ENCODE measurements around the gene AMH. TPM values are rescaled to one million over a fixed set of nuclear protein-coding genes. Genes with fewer than 3 reads are reported as not detected.

AMH gene
- total RNA-seq, 8 experiments from 2014 or later = 0.36 to 4.1 (median 2.0) TPM

DNA sequence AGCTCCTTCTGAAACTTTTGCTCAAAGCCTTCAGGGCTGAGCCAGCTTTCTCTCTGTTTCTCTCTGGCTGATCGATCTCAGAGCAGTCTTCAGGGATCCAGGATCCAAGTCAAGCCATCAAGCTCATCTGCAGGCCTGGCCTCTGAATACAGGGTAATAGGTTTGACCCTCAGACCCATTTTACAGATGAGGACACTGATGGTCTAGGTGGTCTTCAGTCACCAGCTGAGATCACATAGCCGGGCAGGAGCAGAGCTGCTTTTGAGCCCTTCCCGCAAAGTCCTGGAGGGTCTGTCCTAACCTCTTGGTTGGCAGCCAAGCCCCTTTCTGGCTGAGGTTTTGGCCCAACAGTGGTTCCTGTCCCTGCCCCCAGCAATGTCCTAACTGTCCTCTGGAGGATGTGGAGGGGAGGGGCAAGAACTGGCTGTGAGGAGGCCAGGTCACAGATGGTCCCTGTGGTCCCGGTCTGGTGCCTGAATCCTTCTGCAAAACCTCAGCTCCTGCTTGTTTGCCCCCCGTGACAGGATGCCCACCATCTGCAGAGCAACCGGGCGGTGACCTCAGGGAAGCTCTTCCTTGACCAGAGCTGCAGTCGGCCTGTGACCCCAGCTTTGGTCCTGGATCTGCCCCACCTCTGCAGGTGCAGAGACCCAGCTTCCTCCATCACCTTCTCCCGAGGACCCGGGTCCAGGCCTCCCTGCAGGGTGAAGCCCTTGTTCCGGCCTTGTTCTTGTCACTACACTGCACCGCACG, 38.6 kb downstream of the AMH start:
- ATAC-seq (replicated peaks in 6 of 8) = no peak
- in situ Hi-C loops (cut with MboI; ENCODE audit: low pct_unique_long_range_greater_than_20kb in 2 of 9, low sequenced_read_pairs in 9 of 9, unreplicated experiment in 9 of 9) = loop anchor here in 2 of 9 experiments (25.0 kb wide), 1 partner anchor 100 kb away; no protein-coding TSS in a partner anchor
- peaks cover 12 to 16% of the 10 kb centered on the region in 2 donors for H3K4me1 ChIP-seq (replicated peaks in 1 of 2)

DNA sequence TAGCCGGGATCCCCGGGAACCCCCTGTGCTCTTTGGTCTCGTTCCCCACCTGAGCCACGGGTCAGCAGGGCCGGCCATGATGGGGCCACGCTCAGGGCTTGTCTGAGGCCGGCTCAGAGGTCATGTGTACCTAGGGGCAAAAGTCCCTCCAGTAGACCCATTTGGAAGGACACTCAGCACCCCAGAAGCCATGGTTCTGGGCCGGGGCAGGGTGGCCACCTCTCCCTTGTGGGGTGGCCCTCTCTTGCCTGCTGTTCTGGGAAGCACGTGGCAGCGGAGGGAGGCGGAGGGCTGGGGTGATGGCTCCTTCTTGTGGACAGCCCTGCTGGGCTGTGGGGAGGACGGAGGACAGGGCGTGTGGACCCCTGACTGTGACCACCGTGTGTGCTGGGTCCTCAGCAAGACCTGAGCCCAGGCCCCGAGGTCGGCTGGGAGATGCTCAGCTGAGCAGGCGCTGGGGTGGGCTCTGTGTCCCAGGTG, 39.3 kb downstream of the AMH start:
- Histone ChIP-seq H3K27ac (no peak overlapping the region), H3K4me3 (no peak overlapping the region), H3K4me1 (replicated peaks in 1 of 2) (peaks cover 12 to 16% of the 10 kb centered on the region in 2 donors)
- ATAC-seq (replicated peaks in 6 of 8) = no peak
- in situ Hi-C loops (cut with MboI; ENCODE audit: low pct_unique_long_range_greater_than_20kb in 2 of 9, low sequenced_read_pairs in 9 of 9, unreplicated experiment in 9 of 9) = loop anchor here in 2 of 9 experiments (25.0 kb wide), 1 partner anchor 99 kb away; no protein-coding TSS in a partner anchor
- 60 to 100% (median 67%) methylated on average over 1 to 9 of the region's 17 CpGs; no CpG with 5 or more reads in 5 of the 10 experiments for WGBS, 10 experiments

More for the DNA sequence above, 38.6 kb downstream of the AMH start:
- H3K4me3 ChIP-seq = no peak overlapping the region
- WGBS, 10 experiments = 40 to 100% (median 57%) methylated on average over 1 to 6 of the region's 13 CpGs; no CpG with 5 or more reads in 3 of the 10 experiments
- no peak overlapping the region for H3K27ac ChIP-seq

DNA sequence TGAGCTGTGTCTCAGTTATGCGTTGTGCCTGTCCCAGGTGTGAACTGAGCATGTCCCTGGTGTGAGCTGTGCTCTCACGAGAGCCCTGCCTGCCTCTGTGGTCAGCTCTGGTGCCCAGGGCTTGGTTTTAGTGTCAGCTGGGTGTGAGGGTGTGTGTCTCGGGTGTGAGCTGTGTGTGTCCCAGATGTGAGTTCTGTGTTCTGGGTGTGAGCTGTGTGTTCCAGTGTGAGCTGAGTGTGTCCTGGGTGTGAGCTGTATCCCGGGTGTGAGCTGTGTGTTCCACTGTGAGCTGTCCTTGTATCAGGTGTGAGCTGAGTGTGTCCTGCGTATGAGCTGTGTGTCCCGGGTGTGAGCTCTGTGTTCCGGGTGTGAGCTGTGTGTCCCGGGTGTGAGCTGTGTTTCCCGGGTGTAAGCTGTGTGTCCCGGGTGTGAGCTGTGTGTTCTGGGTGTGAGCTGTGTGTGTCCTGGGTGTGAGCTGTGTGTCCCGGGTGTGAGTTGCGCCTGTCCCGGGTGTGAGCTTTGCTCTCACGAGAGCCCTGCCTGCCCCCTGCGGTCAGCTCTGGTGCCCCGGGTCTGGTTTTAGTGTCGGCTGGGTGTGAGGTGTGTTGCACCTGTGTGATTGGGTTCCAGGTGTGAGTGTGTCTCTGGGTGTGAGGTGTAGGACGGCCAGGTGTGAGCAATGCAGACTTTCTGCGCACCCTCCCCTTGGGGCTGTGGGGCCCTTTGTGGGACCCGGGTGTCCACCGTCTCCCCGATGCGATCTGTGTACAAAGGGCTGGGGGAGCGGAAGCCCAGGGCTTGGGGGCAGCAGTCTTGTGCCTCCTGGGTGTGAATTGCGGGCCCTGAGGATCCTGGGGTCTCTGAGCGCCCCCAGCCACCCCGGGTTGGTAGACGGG, 39.9 kb downstream of the AMH start:
- 47 to 90% (median 64%) methylated on average over 3 to 6 of the region's 28 CpGs; no CpG with 5 or more reads in 4 of the 10 experiments for WGBS, 10 experiments
- H3K4me1 ChIP-seq (replicated peaks in 1 of 2) = peaks cover 12 to 16% of the 10 kb centered on the region in 2 donors
- ATAC-seq (replicated peaks in 6 of 8) = no peak
- in situ Hi-C loops (cut with MboI; ENCODE audit: low pct_unique_long_range_greater_than_20kb in 2 of 9, low sequenced_read_pairs in 9 of 9, unreplicated experiment in 9 of 9) = loop anchor here in 2 of 9 experiments (25.0 kb wide), 1 partner anchor 98 kb away; no protein-coding TSS in a partner anchor
- H3K4me3 ChIP-seq = peak overlapping the region in 1 of 5 donors; percentile 36
- no peak overlapping the region for H3K27ac ChIP-seq

DNA sequence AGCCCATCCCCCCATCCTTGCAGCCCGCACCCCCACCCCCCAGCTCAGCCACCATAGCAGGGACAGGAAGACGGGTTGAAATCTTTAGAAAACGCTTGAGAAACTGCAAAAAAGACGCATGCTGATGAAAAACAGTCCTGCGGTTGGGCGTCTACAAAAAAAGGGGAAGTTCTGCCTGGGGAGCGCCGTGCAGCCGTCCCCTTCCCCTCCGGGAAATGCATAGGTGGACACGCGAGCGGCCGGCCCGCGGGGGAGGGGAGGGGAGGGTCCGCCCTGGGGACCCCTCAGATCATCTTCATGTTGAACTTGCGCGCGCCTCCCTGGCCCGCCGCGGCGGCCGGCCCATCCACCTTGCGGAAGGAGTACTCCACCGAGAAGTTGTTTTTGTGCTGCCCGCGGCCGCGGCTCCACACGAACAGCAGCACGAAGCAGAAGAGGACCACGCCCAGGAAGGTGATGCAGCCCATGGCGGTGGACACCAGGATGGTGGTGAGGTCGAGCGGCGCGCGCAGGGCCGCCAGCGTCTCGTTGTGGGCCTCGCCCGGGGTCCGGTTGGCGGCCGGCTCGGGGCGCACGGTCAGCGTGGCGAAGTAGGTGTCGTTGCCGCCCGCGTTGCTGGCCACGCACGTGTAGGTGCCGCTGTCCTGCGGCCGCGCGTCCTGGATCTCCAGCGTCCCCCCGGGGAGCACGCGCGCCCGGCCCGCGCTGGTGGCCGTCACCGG, 40.8 kb downstream of the AMH start:
- Histone ChIP-seq H3K4me3 (peak overlapping the region in 2 of 5 donors; percentile 12 to 36), H3K27ac (no peak overlapping the region), H3K4me1 (replicated peaks in 1 of 2) (peaks cover 17 to 23% of the 10 kb centered on the region in 2 donors)
- WGBS, 10 experiments = 0 to 16% (median 5%) methylated on average over 2 to 10 of the region's 74 CpGs; no CpG with 5 or more reads in 7 of the 10 experiments
- in situ Hi-C loops (cut with MboI; ENCODE audit: low pct_unique_long_range_greater_than_20kb in 2 of 9, low sequenced_read_pairs in 9 of 9, unreplicated experiment in 9 of 9) = loop anchor here in 2 of 9 experiments (25.0 kb wide), 1 partner anchor 97 kb away; no protein-coding TSS in a partner anchor
- ATAC-seq (replicated peaks in 6 of 8) = peak in 3 of 8 experiments; percentile 22 to 54 (median 42)

DNA sequence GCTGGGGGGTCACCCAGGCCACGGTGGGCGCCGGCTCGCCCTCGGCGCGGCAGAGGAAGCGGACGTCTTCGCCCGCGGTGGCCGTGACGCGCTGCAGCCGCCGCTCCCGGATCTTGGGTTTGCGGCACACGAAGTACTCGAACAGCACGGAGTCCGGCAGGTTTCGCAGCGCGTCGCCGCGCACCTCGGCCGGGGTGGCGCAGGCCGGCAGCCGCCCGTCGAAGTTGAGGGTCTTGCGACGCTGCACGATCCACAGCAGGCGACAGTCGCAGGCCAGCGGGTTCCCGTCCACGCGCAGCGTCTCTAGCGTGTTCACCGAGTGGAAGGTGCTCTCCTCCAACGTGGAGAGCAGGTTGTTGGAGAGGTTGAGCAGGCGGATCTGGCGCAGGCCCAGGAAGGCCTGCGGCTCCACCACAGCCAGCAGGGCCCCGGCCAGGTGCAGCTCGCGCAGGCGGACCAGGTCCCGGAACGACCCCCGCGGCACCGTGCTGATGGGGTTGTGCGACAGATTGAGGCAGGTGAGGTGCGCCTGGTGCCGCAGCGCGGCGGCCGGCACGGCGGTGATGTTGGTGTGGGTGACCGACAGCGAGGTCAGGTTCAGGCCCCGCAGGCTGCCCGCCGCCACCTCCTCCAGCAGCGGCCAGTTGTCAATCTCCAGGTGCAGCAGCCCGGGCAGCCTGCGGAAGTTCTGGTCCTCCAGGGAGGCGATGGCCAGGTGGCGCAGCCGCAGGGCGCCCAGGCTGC, 41.5 kb downstream of the AMH start:
- H3K4me1 ChIP-seq (replicated peaks in 1 of 2) = peaks cover 24 to 30% of the 10 kb centered on the region in 2 donors
- no peak overlapping the region for H3K27ac ChIP-seq
- H3K4me3 ChIP-seq = peak overlapping the region in 4 of 5 donors; percentile 25 to 36 (median 34)
- in situ Hi-C loops (cut with MboI; ENCODE audit: low pct_unique_long_range_greater_than_20kb in 2 of 9, low sequenced_read_pairs in 9 of 9, unreplicated experiment in 9 of 9) = loop anchor here in 2 of 9 experiments (25.0 kb wide), 1 partner anchor 97 kb away; no protein-coding TSS in a partner anchor
- no peak for ATAC-seq (replicated peaks in 6 of 8)
- WGBS, 10 experiments = 0 to 11% (median 6%) methylated on average over 8 to 30 of the region's 82 CpGs; no CpG with 5 or more reads in 6 of the 10 experiments

DNA sequence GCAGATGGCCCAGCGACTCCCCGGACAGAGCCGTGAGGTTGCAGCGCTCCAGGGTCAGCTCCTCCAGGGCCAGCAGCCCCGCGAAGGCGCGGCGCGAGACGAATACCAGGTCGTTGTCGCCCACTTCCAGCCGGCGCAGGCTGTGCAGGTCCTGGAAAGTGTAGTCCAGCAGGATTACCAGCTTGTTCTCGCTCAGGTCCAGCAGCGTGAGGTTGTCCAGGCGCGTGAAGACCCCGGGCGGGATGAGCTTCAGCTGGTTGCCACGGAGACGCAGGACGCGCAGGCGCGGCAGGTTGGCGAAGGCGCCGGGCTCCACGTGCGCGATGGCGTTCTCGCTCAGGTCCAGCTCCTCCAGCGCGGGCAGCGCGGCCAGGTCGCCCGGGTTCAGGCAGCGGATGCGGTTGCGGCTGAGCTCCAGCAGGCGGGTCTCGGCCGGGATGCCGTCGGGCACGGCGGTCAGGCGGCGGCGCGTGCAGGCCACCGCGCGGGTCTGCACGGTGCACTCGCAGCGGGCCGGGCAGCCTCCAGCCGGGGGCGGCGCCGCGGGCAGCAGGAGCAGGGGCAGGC, 42.1 kb downstream of the AMH start:
- Histone ChIP-seq H3K27ac (no peak overlapping the region), H3K4me3 (peak overlapping the region; percentile 8 to 36 (median 34)), H3K4me1 (replicated peaks in 1 of 2) (peaks cover 25 to 33% of the 10 kb centered on the region in 2 donors)
- no CpG with 5 or more reads among the region's 67 CpGs for WGBS, 10 experiments
- in situ Hi-C loops (cut with MboI; ENCODE audit: low pct_unique_long_range_greater_than_20kb in 2 of 9, low sequenced_read_pairs in 9 of 9, unreplicated experiment in 9 of 9) = loop anchor here in 2 of 9 experiments (25.0 kb wide), 1 partner anchor 96 kb away; no protein-coding TSS in a partner anchor
- ATAC-seq (replicated peaks in 6 of 8) = peak in 5 of 8 experiments; percentile 67 to 77 (median 70)

DNA sequence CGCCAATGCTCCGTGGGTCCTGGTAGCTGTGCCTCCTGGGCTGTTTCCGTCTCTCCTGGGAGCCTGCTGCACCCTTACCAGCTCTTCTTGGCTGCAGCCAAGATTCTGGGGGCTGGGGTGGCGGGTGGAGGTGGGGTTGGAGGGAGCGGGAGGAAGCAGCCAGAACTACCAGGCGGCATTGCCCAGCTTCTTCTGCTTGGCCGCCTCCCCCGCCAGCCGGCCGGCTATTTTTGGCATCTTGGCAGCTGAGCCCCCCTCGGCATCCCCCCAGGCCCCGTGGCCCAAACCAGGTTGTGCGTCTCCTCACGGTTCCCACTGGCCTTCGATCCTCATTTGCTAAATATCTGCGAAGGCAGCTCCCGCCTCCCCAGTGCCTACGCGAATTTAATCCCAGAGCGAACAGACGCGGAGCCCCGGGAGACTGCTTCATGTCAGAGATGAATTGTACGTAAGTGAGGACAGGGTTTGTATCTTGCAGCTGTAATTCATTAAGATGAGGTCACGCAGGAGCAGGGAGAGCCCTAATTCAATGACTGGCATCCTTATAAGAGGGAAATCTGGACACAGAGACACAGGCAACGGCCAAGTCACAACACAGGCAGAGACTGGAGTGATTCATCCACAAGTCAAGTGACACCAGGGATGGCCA, 45.7 kb downstream of the AMH start:
- Histone ChIP-seq H3K4me3 (no peak overlapping the region), H3K4me1 (replicated peaks in 1 of 2) (peaks cover 23 to 29% of the 10 kb centered on the region in 2 donors), H3K27ac (peak overlapping the region in 1 of 2 donors; percentile 28)
- WGBS, 10 experiments = 0 to 40% (median 0%) methylated on average over 1 to 8 of the region's 26 CpGs; no CpG with 5 or more reads in 4 of the 10 experiments
- in situ Hi-C loops (cut with MboI; ENCODE audit: low pct_unique_long_range_greater_than_20kb in 2 of 9, low sequenced_read_pairs in 9 of 9, unreplicated experiment in 9 of 9) = loop anchor here in 2 of 9 experiments (25.0 kb wide), 1 partner anchor 92 kb away; no protein-coding TSS in a partner anchor
- peak; percentile 69 to 83 (median 78) for ATAC-seq (replicated peaks in 6 of 8)

DNA sequence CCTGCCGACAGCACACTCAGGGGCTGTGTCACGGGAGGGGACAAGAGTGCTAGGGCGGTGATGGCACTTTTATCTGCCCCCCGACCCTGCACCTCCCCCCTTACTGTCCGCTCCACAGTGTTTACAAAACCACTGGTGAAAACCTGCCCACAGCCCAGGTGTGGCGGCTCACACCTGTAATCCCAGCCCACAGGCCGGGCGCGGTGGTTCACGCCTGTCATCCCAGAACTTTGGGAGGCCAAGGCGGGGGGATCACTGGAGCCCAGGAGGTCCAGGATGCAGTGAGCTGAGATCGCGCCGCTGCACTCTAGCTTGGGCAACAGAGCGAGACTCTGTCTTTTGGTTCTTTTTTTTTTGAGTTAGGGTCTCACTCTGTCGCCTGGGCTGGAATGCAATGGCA, 47.0 kb downstream of the AMH start:
- ATAC-seq (replicated peaks in 6 of 8) = no peak
- Histone ChIP-seq H3K27ac (no peak overlapping the region), H3K4me3 (no peak overlapping the region), H3K4me1 (replicated peaks in 1 of 2) (peaks cover 13 to 17% of the 10 kb centered on the region in 2 donors)
- in situ Hi-C loops (cut with MboI; ENCODE audit: low pct_unique_long_range_greater_than_20kb in 2 of 9, low sequenced_read_pairs in 9 of 9, unreplicated experiment in 9 of 9) = loop anchor here in 2 of 9 experiments (25.0 kb wide), 1 partner anchor 91 kb away; no protein-coding TSS in a partner anchor
- WGBS, 10 experiments = 72 to 100% (median 83%) methylated on average over 1 to 6 of the region's 16 CpGs; no CpG with 5 or more reads in 5 of the 10 experiments

DNA sequence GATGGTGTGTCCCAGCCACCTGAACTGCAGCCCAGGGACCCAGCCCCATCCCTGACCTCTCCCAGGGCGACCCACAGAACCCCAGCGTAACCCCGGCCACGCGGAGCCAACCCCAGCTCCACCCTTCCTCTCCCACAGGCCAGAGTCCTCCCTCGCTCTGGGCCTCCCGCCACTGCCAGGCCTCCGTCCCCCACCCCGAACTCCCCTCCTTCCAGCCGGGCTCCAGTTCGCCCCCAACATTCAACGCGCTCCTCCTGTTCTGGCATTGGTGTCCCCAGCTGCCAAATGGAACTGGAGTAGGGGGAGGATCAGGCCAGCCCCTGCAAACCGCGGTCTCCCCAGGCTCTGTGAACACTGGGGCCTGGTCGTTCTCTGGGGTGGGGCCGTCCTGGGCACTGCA, 51.4 kb downstream of the AMH start:
- 57 to 80% methylated on average over 1 to 3 of the region's 17 CpGs; no CpG with 5 or more reads in 8 of the 10 experiments for WGBS, 10 experiments

More for the DNA sequence above, 51.4 kb downstream of the AMH start:
- ATAC-seq (replicated peaks in 6 of 8) = no peak
- H3K27ac ChIP-seq = no peak overlapping the region
- no peak overlapping the region for H3K4me3 ChIP-seq
- in situ Hi-C loops (cut with MboI; ENCODE audit: low pct_unique_long_range_greater_than_20kb in 2 of 9, low sequenced_read_pairs in 9 of 9, unreplicated experiment in 9 of 9) = no loop called here
- peaks cover 11 to 12% of the 10 kb centered on the region in 2 donors for H3K4me1 ChIP-seq (replicated peaks in 1 of 2)
